Measurements from ENCODE around the gene ARL15. TPM values are rescaled to one million over a fixed set of nuclear protein-coding genes. Genes with fewer than 3 reads are reported as not detected.

The ARL15 gene
- total and polyA plus RNA-seq, 2 of the 8 experiments (the other 6 are each of a cell fraction or from before 2014, with no cell fraction given) = 9.9 to 21.2 TPM

GRCh38 chr5:54309276-54309675 is 1.1 kb downstream of the ARL15 start:
- Histone ChIP-seq H3K79me2 (ENCODE audit: control insufficient read depth in 1 of 2, insufficient read depth in 2 of 2, low read length in 2 of 2) (peaks cover 3 to 46% of the 10 kb centered on the region in 2 experiments; a peak in 3 of 4 replicates), H3K18ac (ENCODE audit: extremely low read depth, low read length) (no peak overlapping the region), H2AK5ac (ENCODE audit: low read depth, low read length) (no peak overlapping the region), H4K20me1 (replicated peaks in 1 of 2; ENCODE audit: control insufficient read depth in 1 of 2, insufficient read depth in 2 of 2, low read length in 2 of 2) (peaks cover 0 to 4% of the 10 kb centered on the region in 2 experiments), H3K27ac (ENCODE audit: low read depth, low read length) (no peak overlapping the region), H3K56ac (replicated peaks; ENCODE audit: insufficient read length, low read depth, low read length) (no peak overlapping the region), H3K9me3 (ENCODE audit: insufficient read depth in 2 of 2, low read depth in 1 of 2, low read length in 1 of 2) (no peaks in the 10 kb centered on the region), H3K14ac (ENCODE audit: insufficient read length) (peak overlapping the region; percentile 5), H3K23ac (ENCODE audit: insufficient read length) (no peak overlapping the region), H4K91ac (replicated peaks; ENCODE audit: insufficient read length, low read length) (no peak overlapping the region), H4K5ac (ENCODE audit: insufficient read length, low read depth, low read length) (no peak overlapping the region), H3K36me3 (ENCODE audit: control insufficient read depth in 2 of 4, insufficient read depth in 4 of 4, low read length in 3 of 4) (no peaks in the 10 kb centered on the region), H4K8ac (ENCODE audit: extremely low read depth, insufficient read depth, low read length) (no peak overlapping the region), H3K9ac (replicated peaks in 1 of 4; ENCODE audit: extremely low read depth in 1 of 4, low read depth in 3 of 4, low read length in 3 of 4) (peak overlapping the region in 3 of 4 experiments; percentile 80 to 95 (median 83); a peak in 5 of 7 replicates), H3K4ac (replicated peaks; ENCODE audit: insufficient read length, low read depth, low read length) (no peak overlapping the region), H2BK5ac (ENCODE audit: low read depth, low read length) (no peak overlapping the region), H2BK15ac (ENCODE audit: low read length) (no peak overlapping the region), H3K27me3 (replicated peaks in 1 of 4; ENCODE audit: control insufficient read depth in 3 of 4, extremely low read depth in 1 of 4, insufficient read depth in 3 of 4, low read length in 3 of 4) (peaks cover 0 to 2% (median 0%) of the 10 kb centered on the region in 4 experiments; a peak in 1 of 7 replicates), H3K23me2 (ENCODE audit: low read depth, low read length) (peaks cover 15% of the 10 kb centered on the region), H3K4me1 (replicated peaks in 1 of 4; ENCODE audit: control insufficient read depth in 3 of 4, insufficient read depth in 4 of 4, low read length in 3 of 4) (peaks cover 0 to 6% (median 4%) of the 10 kb centered on the region in 4 experiments; a peak in 4 of 7 replicates), H2BK20ac (ENCODE audit: low read length) (no peak overlapping the region), H2AFZ (ENCODE audit: low read length) (no peak overlapping the region), H3K4me2 (ENCODE audit: insufficient read depth in 1 of 2, low read depth in 2 of 2, low read length in 2 of 2) (peak overlapping the region; percentile 82 to 94), H2BK12ac (ENCODE audit: low read depth, low read length) (no peak overlapping the region), H2BK120ac (replicated peaks; ENCODE audit: low read depth, low read length) (no peak overlapping the region), H3K79me1 (ENCODE audit: low read depth, low read length) (no peaks in the 10 kb centered on the region), H3K4me3 (ENCODE audit: extremely low read depth in 1 of 4, insufficient read depth in 2 of 4, low read depth in 3 of 4, low read length in 4 of 4) (peak overlapping the region; percentile 81 to 86 (median 84))
- DNase-seq (ENCODE audit: low read depth in 1 of 2, low spot score in 2 of 2) = no peak
- POLR2A ChIA-PET (ENCODE audit: partially characterized antibody) = interaction anchor here (1.2 to 3.0 kb wide), 6 partner anchors 9 to 389 kb away, joined by 3 to 27 read pairs (median 6); no protein-coding TSS in a partner anchor
- 45% methylated on average over 10 of the region's 10 CpGs; no CpG with 5 or more reads in 1 of the 2 experiments for WGBS, 2 experiments (ENCODE audit: extremely low coverage in 1 of 2, insufficient coverage in 1 of 2, insufficient read length in 1 of 2, insufficient replicate concordance in 2 of 2, low coverage in 1 of 2, low lambda C conversion rate in 2 of 2, missing lambda C conversion rate in 1 of 2)
- FAIRE-seq = no peak
- CTCF ChIA-PET (ENCODE audit: partially characterized antibody) = interaction anchor here (1.2 to 1.4 kb wide), 2 partner anchors 9 to 110 kb away, joined by 3 to 4 read pairs; no protein-coding TSS in a partner anchor
- TF ChIP-seq BRCA1 (IDR thresholded peaks at IDR 0.05; ENCODE audit: low read depth, low read length) = no peak
- TF ChIP-seq RAD21 (IDR thresholded peaks at IDR 0.05 in 1 of 2, conservative IDR thresholded peaks at IDR 0.05 in 1 of 2; ENCODE audit: low read depth in 2 of 2, low read length in 2 of 2) = no peak
- no peak for TF ChIP-seq SUZ12 (IDR thresholded peaks at IDR 0.05; ENCODE audit: low read length)
- no peak for TF ChIP-seq HDAC2 (IDR thresholded peaks at IDR 0.05; ENCODE audit: borderline replicate concordance in 1 of 2, low read depth in 2 of 2, low read length in 2 of 2)
- TF ChIP-seq SIN3A (conservative IDR thresholded peaks at IDR 0.05 in 1 of 2, IDR thresholded peaks at IDR 0.05 in 1 of 2; ENCODE audit: low read depth in 1 of 2, low read length in 2 of 2) = no peak
- TF ChIP-seq ZNF274 (IDR thresholded peaks at IDR 0.05; ENCODE audit: borderline replicate concordance, extremely low read depth, low read length) = no peak
- TF ChIP-seq CHD1 (IDR thresholded peaks at IDR 0.05; ENCODE audit: low read depth, low read length) = no peak
- TF ChIP-seq CREB1 (IDR thresholded peaks at IDR 0.05) = no peak
- TF ChIP-seq RFX5 (IDR thresholded peaks at IDR 0.05; ENCODE audit: borderline replicate concordance, low read depth, low read length) = no peak
- no peak for TF ChIP-seq CHD2 (IDR thresholded peaks at IDR 0.05; ENCODE audit: low read length)
- no peak for TF ChIP-seq ATF3 (IDR thresholded peaks at IDR 0.05; ENCODE audit: insufficient read depth, low read depth, low read length)
- TF ChIP-seq NANOG (IDR thresholded peaks at IDR 0.05; ENCODE audit: insufficient read depth, low read depth, low read length, poor library complexity, severe bottlenecking) = no peak

Measured in H1 (cell line).